HG03103 (cell line): Measurements from ENCODE around the gene ENTHD1.
"Not testable (repeated sequence)": the region's sequence is repeated elsewhere in the genome, so short reads cannot be mapped to it uniquely, and the experiment has no call there.

ENCODE experiments used
- ATAC-seq: cut with Tn5 transposase; IDR thresholded peaks from one replicate; pipeline ENCODE4 v1.9.1; 2021; ENCODE audit warnings: low read depth; ENCODE audit not compliant: unreplicated experiment

Gene ENTHD1

DNA sequence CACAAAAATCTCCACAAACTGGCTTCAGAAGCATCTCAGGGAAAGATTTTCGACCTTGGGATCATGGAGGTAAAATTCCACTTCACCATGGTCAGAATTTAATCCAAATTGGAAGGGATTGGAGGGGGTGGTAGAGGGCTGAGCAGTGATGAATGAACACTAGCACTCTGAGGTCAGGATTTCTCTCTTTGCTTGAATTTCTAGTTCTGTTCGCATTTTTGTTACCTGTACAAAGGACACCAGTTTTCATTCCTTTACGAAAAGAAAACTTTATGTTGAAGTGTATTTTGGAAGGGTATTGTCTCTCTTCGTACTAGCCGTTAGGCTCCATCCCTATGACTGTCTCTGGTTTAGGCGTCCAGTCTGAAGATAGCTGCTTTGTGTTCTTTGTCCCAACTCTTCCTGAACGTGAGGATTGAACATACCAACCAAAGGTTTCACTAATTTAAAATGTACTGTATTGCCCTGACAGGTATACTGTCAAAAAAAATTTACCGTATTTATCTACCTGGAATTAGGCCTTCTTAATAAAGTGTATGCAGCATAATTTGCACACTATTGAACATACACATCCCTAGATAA, 8.1 kb upstream of the ENTHD1 start:
- ATAC-seq: no peak

DNA sequence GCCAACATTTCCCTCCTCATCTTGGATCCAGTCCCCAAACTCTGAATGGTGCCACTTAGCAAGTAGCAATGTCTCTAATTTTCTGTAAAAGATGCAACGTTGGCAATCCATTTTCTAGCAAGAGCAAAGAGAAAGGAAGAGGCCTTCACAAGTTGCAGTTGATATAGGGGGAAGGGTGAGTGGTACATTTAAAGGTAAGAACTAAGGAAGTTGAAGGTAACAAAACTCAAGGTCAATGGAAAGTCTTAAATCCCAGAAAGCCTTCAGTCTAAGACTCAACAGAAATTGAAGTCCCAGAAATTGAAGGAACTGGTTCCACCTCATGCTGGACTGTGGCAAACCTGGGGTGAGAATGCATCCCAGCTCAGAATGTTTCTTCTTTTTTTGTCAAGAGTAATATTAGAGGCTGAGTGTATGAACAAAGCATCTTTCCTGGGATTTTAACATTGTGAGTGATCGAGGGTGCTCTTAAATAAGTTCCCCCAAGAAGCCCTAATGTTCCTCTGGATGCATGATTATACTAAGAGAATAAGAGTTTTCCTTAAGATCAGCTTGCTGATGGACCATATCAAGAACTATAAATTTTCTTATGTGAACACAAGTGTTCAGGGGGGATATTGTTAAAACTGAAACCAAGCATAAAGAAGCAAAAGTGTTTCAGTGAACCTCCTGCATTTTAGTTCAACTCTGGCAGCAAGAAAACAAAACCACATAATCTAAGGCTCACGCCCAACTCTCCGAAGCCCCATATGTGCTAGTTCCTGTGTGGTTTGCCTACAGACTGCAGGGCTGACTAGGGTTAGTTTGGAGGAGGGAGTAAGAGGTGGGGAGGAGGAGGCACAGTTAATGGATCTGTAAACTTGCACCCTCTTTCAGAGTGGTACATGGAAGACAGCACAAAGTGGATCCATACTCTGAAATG, 7.0 kb upstream of the ENTHD1 start, which contains the start of gene GRAP2:
Gene GRAP2 (plus strand): TSS at position 779 of the 922 bp plus-strand sequence. CDS start 46,023 bp downstream, outside the sequence.
- no peak for ATAC-seq

DNA sequence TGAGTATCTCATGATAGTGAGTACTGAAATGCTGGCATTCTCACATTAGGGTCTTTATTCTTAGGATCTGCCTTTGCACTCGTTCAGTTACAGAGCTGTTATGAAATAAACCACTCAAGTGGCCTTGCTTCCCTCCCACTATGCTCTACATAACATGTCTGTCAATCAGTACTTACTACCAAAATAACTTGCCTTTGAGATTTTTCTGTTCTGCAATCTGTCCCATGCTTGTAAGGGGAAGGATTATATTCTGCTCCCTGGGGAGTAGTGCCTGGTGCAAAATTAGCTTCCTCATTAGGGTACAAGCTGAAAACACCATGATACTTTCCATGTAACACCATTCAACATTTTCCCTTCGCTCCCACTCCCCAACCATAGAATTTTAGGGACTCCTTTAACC, 5.4 kb upstream of the ENTHD1 start:
- ATAC-seq: no peak

DNA sequence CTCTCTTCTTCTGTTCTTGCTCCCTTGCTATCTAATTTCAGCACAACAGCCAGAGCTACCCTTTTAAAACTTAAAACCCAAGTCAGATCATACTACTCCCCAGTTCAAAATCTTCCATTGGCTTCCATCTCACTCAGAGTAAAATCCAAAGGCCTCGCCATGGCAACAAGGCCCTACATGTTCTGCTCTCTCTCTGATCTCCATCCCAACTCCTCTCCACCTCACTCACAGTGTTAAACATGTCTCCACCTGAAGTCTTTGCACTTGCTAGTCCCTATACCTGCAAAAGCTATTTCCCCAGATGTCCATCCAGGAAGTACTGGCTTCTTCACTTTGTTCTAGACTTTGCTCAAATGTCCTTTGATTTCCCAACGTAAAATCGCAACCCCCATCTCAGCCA, 4.3 kb upstream of the ENTHD1 start:
- ATAC-seq: no peak

DNA sequence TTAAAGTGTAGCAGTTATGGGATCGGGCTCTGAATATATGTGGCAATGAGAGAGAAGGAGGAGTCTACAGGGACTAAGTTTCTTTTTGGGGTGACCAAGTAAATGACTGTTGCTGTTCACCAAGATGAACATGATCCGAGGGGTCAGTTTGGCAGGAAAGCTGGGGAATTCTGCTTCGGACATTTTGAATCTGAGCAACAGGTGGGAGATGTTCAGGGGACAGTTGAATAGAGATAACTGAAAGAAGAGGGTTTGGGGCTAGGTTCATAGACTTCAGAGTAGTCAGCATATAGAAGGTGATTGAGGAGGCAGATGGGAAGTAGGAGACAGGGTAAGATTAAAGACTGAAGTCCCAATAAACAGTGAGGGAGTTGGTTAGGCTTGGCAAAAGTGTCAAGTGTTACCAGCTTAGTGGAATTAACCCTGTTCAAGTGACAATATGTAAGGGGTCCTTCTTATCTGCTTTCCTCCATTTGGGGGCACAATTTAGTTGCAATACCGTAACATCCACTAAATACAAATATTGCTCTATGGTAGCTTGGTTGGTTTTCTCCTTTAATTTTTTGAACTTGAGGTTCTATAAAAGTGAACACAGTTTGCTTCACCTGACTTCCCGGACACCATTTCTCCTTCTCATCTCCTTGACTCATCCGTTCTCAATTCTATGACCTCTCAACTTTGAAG, 2.9 kb upstream of the ENTHD1 start:
- ATAC-seq: no peak

DNA sequence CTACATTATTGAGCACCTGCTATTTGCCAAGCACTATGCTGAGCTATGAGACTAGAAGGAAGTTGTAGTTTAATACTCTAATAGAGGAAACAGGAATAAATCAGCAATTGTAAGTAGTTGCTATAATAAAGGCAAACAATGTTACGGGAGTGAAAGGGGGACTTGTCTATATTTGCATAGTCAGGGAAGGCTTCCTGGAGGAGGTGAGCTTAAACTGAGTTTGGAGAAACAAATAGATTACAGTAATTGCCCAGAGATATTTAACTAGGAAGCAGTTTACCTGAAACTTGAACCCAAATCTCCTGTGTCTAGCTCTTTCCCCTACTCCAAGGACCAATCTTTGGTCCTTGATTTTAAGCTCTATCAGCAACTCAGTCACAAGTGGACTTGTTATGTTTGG, 2.1 kb upstream of the ENTHD1 start:
- no peak for ATAC-seq

DNA sequence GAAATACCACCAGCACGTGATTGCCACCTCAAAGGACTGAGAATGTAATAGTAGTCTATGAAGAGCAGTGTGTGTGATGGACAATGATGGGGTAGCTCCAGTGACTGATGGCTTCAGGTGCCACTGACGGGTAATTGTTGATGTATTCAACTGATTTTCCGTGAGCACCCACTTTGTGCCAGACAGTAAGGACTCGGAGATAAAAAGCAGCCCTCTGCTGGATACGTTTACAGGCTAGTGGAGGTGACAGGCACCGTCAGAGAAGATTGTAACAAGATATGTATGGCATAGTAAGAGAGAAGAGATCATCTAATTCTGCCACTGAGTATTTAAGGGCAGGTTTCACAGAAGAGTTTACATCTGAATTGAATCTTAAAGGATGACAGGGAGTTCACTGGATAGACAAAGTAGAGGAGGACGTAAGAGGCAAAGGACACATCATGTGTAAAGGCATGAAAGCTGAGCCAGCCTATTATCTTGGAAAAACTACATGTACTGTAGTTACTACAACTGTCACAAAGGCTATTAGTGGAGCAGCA, 1.1 kb upstream of the ENTHD1 start:
- ATAC-seq: no peak

DNA sequence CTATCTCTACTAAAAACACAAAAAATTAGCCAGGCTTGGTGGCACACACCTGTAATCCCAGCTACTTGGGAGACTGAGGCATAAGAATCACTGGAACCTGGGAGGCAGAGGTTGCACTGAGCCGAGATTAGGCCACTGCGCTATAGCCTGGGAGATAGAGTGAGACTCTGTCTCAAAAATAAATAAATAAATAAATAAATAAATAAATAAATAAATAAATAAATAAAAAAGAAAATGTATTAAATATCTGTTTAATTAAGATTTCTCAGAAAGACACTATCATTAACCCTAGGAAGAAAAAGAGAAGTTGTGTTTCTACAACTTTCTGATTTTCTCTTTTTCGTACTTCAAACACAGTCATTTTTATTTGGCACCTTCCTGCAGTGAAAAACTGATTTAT, 3.6 kb downstream of the ENTHD1 start:
- ATAC-seq: not testable (repeated sequence)

DNA sequence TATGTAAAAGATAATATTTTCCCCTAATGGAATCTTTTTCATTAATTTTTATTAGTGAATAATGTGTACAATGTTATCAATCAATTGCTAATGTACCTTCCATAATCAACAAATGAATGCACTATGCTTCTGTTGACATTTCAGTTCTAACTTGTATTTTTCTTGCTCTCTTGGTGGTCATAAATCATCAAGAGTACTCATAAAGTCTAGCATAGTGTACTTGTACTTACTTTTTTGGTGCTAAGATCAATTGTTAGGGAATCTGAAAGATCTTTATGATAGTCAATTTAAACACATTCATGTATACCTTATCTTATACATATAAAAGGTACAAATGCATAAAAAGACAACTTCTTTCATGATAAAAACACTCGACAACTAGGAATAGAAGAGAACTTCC, 10.5 kb downstream of the ENTHD1 start:
- ATAC-seq: no peak

DNA sequence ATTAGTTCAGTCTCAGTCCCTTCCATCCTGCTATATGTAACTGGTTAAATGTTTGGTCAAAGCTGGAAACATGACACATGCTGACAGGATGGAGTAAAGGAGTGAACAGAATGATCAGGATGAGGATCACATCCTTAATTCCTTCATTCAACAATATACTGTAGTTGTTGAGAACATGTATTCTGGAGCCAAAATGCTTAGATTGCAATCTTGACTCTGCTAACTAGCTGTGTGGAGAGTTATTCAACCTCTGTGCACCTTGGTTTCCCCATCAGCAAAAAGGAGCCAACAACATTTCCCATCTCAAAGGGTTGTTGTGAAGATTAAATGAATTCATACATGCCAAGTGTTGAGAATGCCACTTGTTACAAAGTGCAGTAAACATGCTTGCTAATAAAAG, 12.8 kb downstream of the ENTHD1 start:
- no peak for ATAC-seq

DNA sequence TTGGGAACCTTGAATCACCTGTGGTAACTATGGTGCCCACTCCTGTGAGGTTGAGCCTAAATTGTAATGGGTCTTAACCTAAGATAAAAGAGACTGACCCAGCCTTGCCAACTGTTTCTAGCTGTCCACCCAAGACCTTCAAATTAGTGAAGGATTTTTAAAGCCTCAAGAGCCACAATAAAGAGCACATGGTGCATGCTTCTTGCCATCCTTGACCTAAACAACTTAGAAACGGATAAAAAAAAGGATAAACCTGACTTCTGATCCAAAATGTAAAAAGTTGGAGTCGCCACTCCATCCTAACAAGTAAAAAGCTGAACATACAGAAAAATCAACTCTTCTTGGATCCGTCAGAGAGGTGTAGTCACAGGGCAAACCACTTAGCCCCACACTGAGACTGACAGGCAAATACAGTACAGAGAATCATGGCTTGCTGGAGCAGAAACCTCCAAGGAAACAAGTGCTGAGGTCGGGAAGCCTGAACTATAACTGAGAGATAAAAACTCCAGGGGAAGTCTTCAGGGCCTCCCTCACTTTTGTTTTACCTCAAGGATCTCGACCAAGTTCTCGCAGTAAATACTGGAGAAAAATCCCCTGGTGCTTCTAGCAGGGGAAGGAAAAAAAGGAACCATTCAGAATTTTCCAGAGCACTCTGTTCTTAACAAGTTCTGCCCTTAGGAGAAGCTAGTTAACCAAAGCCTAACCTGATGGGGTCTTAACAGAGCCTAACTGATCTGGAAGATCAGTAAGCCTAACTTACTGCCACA, 16.3 kb downstream of the ENTHD1 start:
- no peak for ATAC-seq

DNA sequence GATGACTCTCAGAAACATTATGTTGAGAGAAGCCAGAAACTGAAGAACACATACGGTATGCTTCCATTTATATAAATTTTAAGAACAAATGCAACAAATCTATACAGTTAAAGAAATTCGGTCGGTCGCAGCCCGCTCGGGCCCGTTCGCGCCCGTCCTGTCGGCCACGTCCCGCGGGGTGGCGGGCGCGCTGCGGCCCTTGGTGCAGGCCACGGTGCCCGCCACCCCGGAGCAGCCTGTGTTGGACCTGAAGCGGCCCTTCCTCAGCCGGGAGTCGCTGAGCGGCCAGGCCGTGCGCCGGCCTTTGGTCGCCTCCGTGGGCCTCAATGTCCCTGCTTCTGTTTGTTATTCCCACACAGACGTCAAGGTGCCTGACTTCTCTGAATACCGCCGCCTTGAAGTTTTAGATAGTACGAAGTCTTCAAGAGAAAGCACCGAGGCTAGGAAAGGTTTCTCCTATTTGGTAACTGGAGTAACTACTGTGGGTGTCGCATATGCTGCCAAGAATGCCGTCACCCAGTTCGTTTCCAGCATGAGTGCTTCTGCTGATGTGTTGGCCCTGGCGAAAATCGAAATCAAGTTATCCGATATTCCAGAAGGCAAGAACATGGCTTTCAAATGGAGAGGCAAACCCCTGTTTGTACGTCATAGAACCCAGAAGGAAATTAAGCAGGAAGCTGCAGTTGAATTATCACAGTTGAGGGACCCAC, 18.2 kb downstream of the ENTHD1 start:
- not testable (repeated sequence) for ATAC-seq

DNA sequence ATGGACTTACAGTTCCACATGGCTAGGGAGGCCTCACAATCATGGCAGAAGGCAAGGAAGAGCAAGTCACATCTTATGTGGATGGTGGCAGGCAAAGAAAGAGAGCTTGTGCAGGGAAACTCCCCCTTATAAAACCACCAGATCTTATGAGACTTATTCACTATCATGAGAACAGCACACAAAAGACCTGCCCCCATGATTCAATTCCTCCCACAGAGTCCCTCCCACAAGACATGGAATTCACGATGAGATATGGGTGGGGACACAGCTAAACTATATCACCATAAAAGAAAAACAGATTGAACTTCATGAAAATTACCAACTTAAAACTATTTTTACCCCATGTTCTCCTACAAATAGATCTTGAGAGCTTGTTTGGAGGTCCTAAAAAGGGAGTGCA, 19.6 kb downstream of the ENTHD1 start:
- no peak for ATAC-seq

DNA sequence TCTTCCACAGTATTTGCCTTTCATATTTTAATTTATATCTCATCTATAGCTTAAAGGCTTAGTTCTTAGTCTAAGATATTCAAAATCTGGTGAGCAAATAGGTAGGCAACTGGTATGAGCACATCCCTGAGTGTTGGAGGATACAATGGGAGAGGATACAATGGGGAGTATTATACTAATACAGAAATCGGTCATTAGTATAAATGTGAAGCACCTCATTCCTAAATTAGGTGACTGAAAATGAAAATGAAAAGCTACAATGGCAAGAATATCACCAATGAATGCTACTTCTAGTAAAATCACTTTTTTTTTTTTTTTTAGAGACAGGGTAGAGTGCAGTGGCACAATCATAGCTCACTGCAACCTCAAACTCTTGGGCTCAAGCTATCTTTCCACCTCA, 21.0 kb downstream of the ENTHD1 start:
- ATAC-seq: no peak

DNA sequence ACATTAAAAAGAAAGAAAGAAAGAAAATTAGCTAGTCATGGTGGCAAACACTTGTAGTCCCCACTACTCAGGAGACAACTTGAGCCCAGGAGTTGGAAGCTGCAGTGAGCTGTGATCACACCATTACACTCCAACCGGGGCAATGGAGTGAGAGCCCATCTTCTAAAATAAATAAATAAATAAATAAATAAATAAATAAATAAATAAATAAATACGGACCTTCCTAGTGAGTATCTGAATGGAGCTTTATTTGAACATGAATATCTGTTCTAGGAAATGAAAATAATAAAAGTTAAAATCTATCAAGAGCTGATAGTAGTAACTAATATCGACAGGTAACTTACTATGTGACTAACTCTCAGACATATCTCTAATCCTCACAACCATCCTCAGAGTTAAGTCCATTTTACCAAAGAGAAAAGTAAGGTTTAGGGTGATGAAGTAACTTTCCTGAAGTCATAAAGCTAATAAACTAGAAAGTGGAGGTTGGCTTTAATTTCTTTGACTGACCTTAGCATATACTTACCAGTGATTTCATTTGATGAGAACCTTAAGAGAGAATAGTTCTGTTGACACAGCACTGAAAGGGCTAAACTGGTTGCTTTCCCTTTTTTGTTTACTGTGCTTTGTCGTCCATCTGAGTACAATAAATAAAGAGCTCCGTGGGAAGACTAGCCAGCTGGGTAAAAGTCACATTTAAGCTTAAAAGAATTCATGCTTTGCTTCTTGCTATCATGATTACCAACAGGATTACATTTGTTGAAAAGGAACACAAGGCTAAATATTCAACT, 22.4 kb downstream of the ENTHD1 start:
- no peak for ATAC-seq

DNA sequence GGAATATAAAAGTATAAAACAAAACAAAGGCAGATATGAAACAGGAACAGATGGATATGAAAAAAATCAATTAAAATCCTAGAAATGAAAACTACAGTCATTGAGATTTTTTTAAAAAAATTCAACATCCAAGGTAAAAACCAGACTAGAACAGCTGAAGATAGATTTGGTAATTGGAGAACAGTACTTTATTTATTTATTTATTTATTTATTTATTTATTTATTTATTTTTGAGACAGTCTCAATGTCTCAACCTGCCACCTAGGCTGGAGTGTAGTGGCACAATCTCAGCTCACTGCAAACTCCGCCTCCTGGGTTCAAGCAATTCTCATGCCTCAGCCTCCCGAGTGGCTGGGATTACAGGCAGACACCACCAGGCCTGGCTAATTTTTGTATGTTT, 23.8 kb downstream of the ENTHD1 start:
- not testable (repeated sequence) for ATAC-seq

DNA sequence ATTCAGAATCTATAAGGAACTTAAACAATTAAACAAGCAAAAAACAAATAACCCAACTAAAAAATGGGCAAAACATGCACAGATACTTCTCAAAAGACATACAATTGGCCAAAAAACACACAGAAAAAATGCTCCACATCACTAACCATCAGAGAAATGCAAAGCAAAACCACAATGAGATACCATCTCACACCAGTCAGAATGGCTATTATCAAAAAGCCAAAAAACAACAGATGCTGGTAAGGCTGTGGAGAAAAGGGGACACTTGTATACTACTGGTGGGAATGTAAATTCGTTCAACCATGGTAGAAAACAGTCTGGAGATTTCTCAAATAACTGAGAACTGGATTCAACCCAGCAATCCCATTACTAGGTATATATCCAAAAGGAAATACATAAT, 24.8 kb downstream of the ENTHD1 start:
- no peak for ATAC-seq

DNA sequence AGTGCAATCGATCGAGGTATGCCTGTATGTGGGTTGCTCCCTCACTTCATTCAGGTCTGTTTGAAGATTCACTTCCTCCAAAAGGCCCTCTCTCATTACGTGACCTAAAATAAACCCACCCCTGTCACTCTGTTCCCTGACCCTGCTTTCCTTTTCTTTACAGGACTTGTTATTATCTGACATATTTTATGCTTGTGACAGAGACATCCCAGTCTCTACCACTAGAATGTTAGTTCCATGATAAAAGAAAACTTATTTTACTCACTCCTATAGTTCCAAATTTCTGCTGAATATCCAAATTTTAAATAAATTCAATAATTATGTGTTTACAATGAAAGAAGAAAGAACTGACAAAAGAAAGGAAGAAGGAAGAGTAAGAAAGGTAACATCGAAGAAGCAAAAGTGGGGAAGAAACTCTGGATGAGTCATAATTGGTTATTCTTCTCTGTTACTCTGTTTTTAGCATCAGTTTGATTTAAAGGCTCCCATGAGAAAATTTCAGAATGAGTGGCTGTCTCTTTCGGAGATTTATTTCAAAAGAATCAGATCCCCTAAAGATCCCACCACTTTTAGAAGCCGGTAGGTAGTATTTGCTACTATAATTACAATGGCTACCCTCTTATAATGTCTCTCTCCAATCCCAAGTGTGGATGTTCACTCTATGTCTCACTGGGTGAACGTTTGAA, 33.5 kb downstream of the ENTHD1 start:
- ATAC-seq: no peak

DNA sequence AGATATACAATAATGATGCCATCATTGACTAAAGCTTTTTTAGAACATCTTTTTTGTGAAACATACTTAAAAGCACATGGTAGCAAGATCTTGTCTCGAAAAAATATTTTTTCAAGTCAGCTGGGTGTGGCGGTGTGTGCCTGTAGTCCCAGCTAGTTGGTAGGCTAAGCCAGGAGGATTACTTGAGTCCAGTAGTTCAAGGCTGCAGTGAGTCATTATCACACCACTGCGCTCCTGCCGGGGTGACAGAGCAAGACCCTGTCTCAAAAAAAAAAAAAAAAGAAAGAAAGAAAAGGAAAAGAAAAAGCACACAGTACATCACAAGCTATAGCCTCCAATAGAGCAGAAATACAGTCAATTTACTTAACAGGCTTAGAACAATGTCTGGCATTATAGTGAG, 37.0 kb downstream of the ENTHD1 start:
- ATAC-seq: no peak
